GM12865 (cell line): ENCODE data around the gene DARS2.
A peak's percentile ranks its signal among the peaks of the same experiment; 100 is the strongest.
"Not testable (repeated sequence)": the region's sequence is repeated elsewhere in the genome, so short reads cannot be mapped to it uniquely, and the experiment has no call there.

Experiments used
- DNase-seq: peaks from one replicate; pipeline ENCODE4 v3.0.0; 2010; ENCODE audit warnings: low read depth
- H3K4me3 ChIP-seq: 2 replicates; pipeline ENCODE4 v1.5.1; 2011; ENCODE audit warnings: mild to moderate bottlenecking, low read depth, low read length, control low read depth
- TF ChIP-seq, protein P1 (sequence below): IDR thresholded peaks from 2 replicates; pipeline ENCODE4 v1.5.1; 2011; ENCODE audit warnings: low read length, control low read depth, low read depth, inconsistent platforms; ENCODE audit not compliant: insufficient read depth; ENCODE audit errors: missing control alignments

The DARS2 gene

DNA sequence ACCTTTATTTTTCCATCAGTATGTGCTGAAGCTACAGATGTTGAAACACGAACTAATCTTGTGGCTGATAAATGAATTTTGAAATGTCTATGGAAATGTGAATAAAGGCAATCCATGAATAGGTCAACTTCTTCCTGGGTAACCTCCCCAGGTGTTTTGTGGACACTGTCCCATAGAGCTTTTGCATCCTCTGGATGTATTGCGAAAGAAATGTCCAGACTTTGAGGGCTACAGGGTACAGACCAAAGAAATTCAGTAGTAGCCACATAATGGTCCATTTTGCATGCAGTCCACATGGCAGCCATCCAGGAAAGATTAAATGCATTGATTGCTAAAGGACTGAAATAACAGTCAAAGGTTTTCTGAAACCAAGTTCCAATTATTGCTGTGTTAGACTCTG is 21.5 kb upstream of the DARS2 start:
- H3K4me3 ChIP-seq = no peak overlapping the region
- DNase-seq = no peak
- TF ChIP-seq, protein P1, sequence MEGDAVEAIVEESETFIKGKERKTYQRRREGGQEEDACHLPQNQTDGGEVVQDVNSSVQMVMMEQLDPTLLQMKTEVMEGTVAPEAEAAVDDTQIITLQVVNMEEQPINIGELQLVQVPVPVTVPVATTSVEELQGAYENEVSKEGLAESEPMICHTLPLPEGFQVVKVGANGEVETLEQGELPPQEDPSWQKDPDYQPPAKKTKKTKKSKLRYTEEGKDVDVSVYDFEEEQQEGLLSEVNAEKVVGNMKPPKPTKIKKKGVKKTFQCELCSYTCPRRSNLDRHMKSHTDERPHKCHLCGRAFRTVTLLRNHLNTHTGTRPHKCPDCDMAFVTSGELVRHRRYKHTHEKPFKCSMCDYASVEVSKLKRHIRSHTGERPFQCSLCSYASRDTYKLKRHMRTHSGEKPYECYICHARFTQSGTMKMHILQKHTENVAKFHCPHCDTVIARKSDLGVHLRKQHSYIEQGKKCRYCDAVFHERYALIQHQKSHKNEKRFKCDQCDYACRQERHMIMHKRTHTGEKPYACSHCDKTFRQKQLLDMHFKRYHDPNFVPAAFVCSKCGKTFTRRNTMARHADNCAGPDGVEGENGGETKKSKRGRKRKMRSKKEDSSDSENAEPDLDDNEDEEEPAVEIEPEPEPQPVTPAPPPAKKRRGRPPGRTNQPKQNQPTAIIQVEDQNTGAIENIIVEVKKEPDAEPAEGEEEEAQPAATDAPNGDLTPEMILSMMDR = no peak

DNA sequence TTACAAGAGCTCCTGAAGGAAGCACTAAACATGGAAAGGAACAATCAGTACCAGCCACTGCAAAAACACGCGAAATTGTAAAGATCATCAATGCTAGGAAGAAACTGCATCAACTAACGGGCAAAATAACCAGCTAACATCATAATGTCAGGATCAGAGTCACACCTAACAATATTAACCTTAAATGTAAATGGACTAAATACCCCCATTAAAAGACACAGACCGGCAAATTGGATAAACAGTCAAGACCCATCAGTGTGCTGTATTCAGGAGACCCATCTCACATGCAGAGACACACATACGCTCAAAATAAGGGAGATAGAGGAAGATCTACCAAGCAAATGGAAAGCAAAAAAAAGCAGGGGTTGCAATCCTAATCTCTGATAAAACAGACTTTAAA is 10.8 kb upstream of the DARS2 start:
- not testable (repeated sequence) for DNase-seq, H3K4me3 ChIP-seq

DNA sequence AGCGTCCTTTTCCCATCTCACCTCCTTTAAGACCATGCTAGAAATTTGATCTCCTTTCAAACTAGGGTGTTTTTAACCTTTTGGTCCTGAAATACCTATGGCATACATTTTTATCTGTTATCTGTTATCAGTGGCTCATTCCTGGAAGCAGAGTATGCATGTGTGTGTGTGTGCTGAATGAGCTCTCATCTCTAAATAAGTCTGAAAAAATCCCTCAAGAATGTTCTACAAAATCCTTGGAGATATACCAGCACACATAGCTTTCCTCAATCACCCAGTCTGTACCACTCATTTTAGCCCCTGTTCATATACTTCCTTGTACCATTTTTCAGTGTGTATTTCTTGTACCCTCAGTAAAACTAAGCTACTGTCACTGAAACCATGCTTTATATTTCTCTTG is 6.0 kb upstream of the DARS2 start:
- H3K4me3 ChIP-seq = no peak overlapping the region
- TF ChIP-seq, protein P1 = no peak
- no peak for DNase-seq

DNA sequence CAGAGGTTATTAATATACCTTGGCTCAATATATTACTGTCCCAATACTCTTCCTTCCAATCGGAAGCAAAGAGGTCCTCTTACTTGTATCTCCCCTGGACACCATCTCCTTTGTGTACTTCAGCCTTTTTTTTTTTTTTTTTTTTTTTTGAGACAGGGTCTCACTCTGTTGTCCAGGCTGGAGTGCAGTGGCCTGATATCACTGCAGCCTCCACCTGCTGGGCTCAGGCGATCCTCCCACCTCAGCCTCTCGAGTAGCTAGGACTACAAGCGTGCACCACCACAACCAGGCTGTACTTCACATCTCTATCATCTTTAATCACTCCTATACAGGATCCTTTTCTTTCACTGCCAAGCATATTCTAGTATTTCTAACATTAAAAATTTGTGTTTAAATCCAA is 2.8 kb upstream of the DARS2 start:
- TF ChIP-seq, protein P1 = no peak
- no peak overlapping the region for H3K4me3 ChIP-seq
- no peak for DNase-seq

DNA sequence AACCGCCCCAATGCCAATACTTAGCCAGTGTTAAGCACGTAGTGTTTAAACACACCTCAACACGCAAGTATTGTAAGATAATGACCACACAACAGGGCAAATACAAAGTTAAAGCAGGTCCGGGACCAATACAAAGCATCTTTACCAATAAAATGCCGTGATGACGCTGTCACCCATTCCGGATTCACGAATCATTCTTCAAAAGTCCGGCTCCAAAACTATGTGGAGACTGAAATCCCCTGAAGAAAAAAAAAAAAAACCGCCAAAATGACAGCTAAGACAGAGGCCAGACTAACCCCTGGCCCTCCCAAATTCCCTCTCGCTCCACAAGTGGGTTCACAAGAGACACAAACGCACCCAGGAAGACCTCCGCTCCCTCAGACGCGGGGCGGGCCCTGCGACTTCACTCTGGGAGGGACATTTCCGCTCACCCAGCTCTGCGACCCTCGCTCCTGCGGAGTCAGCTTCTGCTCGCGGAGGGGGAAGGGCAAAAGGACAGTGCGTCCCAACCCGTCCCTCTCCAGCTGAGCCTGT is 625 bp upstream of the DARS2 start:
- TF ChIP-seq, protein P1 = no peak
- no peak for DNase-seq
- H3K4me3 ChIP-seq = peak overlapping the region; percentile 79

DNA sequence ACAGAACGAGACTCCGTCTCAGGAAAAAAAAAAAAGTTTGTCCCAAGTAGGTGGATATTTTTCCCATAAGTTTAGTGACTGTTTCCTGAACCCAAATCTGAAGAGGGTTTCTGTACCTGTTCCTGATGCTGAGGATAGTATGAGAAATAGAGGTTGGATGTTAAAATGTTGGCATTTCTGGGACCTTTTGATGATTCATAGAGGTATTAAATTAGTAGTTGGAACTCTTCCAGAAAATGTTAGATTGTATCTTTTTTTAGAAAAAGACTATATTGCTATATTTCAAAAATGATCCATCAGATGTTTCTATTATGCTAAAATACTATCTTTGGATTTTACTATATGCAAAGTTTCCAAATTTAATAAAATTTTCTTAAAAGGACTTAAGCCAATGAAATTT is 3.1 kb downstream of the DARS2 start:
- TF ChIP-seq, protein P1 = no peak
- no peak for DNase-seq
- no peak overlapping the region for H3K4me3 ChIP-seq

DNA sequence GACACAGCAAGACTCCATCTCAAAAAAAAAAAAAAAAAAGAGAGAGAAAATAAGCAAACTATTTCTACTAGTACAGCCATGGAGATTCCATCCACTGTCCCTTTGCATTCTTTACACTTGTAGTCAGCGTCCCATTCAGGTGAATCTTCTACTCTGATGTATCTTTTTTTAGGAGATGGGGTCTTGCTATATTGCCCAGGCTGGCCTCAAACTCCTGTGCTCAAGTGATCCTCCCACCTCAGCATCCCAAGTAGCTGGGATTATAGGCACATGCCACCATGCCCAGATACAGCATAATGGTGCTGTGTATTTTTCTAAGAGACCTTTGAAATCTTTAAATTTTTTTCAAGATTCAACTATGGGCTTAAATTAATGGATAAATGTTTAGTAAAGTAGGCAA is 8.3 kb downstream of the DARS2 start:
- H3K4me3 ChIP-seq = no peak overlapping the region
- no peak for DNase-seq
- TF ChIP-seq, protein P1 = no peak
